MM.1S (cell line): ENCODE data around the gene RDH5.

Source experiments
- CTCF ChIP-seq: fragments of 300-600 bp; sonication (generic); IDR thresholded peaks from 2 replicates; pipeline ENCODE4 v1.5.1; 2016; ENCODE audit warnings: antibody characterized with exemption, low read length, mixed read lengths
- EZH2 ChIP-seq: fragments of 300-600 bp; sonication (generic); optimal IDR thresholded peaks from 2 replicates; pipeline ENCODE3; 2017; ENCODE audit warnings: low read depth, mild to moderate bottlenecking, antibody characterized with exemption, low read length, mixed read lengths
- EZH2phosphoT487 ChIP-seq: fragments of 300-600 bp; sonication (generic); IDR thresholded peaks from 2 replicates; pipeline ENCODE4 v1.6.1; 2018; ENCODE audit warnings: antibody characterized with exemption, low read length

GRCh38 chr12:55727643-55728185 is 7.5 kb downstream of the RDH5 start:
- no peak for TF ChIP-seq CTCF
- TF ChIP-seq EZH2phosphoT487: no peak
- TF ChIP-seq EZH2: no peak
